ENCODE results near the gene TECTA. TPM values are rescaled to one million over a fixed set of nuclear protein-coding genes. Genes with fewer than 3 reads are reported as not detected.

TECTA gene
- total and polyA plus RNA-seq, 2 of the 8 experiments (the other 6 are each of a cell fraction or from before 2014, with no cell fraction given), result 0.59 to 1.0 TPM

- FAIRE-seq (no peak), DNase-seq (ENCODE audit: low read depth in 1 of 2, low spot score in 2 of 2) (no peak)
- no peaks in the 10 kb centered on the region for H3K79me2 ChIP-seq (ENCODE audit: control insufficient read depth in 1 of 2, insufficient read depth in 2 of 2, low read length in 2 of 2)
- H3K79me1 ChIP-seq (ENCODE audit: low read depth, low read length), result no peaks in the 10 kb centered on the region
- no peaks in the 10 kb centered on the region for H4K20me1 ChIP-seq (replicated peaks in 1 of 2; ENCODE audit: control insufficient read depth in 1 of 2, insufficient read depth in 2 of 2, low read length in 2 of 2)
- H3K27me3 ChIP-seq (replicated peaks in 1 of 4; ENCODE audit: control insufficient read depth in 3 of 4, extremely low read depth in 1 of 4, insufficient read depth in 3 of 4, low read length in 3 of 4), result no peaks in the 10 kb centered on the region
- CTCF ChIA-PET (ENCODE audit: partially characterized antibody), result interaction anchor here (0.7 to 6.7 kb wide), 15 partner anchors 11 to 658 kb away, joined by 3 to 40 read pairs (median 4); partner anchors contain the start of gene TECTA
- H3K14ac ChIP-seq (ENCODE audit: insufficient read length), result no peak overlapping the region
- H3K9me3 ChIP-seq (ENCODE audit: insufficient read depth in 2 of 2, low read depth in 1 of 2, low read length in 1 of 2), result peaks cover 12 to 18% of the 10 kb centered on the region in 2 experiments
- no peak overlapping the region for H3K27ac ChIP-seq (ENCODE audit: low read depth, low read length)
- H3K56ac ChIP-seq (replicated peaks; ENCODE audit: insufficient read length, low read depth, low read length), result no peak overlapping the region
- H3K18ac ChIP-seq (ENCODE audit: extremely low read depth, low read length), result no peak overlapping the region
- H4K91ac ChIP-seq (replicated peaks; ENCODE audit: insufficient read length, low read length), result no peak overlapping the region
- H3K4ac ChIP-seq (replicated peaks; ENCODE audit: insufficient read length, low read depth, low read length), result no peak overlapping the region
- WGBS, 2 experiments (ENCODE audit: extremely low coverage in 1 of 2, insufficient coverage in 1 of 2, insufficient read length in 1 of 2, insufficient replicate concordance in 2 of 2, low coverage in 1 of 2, low lambda C conversion rate in 2 of 2, missing lambda C conversion rate in 1 of 2), result 79% methylated on average over 1 of the region's 1 CpG; no CpG with 5 or more reads in 1 of the 2 experiments
- H3K36me3 ChIP-seq (ENCODE audit: control insufficient read depth in 2 of 4, insufficient read depth in 4 of 4, low read length in 3 of 4), result no peaks in the 10 kb centered on the region
- no peak overlapping the region for H3K23ac ChIP-seq (ENCODE audit: insufficient read length)
- no peak overlapping the region for H4K5ac ChIP-seq (ENCODE audit: insufficient read length, low read depth, low read length)
- TF ChIP-seq RAD21 (IDR thresholded peaks at IDR 0.05 in 1 of 2, conservative IDR thresholded peaks at IDR 0.05 in 1 of 2; ENCODE audit: low read depth in 2 of 2, low read length in 2 of 2) (peak in 1 of 2 experiments; percentile 18; a peak in 1 of 4 replicates), KDM5A (IDR thresholded peaks at IDR 0.05; ENCODE audit: low read length) (no peak), CTCF (IDR thresholded peaks at IDR 0.05; ENCODE audit: control extremely low read depth in 1 of 3, insufficient read depth in 1 of 3, low read depth in 1 of 3, low read length in 3 of 3) (peak in 1 of 3 experiments; percentile 15; a peak in 1 of 4 replicates)
- no peak overlapping the region for H3K4me3 ChIP-seq (ENCODE audit: extremely low read depth in 1 of 4, insufficient read depth in 2 of 4, low read depth in 3 of 4, low read length in 4 of 4)
- H2AFZ ChIP-seq (ENCODE audit: low read length), result no peak overlapping the region
- no peak overlapping the region for H2BK12ac ChIP-seq (ENCODE audit: low read depth, low read length)
- H2BK120ac ChIP-seq (replicated peaks; ENCODE audit: low read depth, low read length), result no peak overlapping the region
- H3K9ac ChIP-seq (replicated peaks in 1 of 4; ENCODE audit: extremely low read depth in 1 of 4, low read depth in 3 of 4, low read length in 3 of 4), result no peak overlapping the region
- H3K23me2 ChIP-seq (ENCODE audit: low read depth, low read length), result no peaks in the 10 kb centered on the region; the same call in 1 of the 2 replicates
- H3K4me2 ChIP-seq (ENCODE audit: insufficient read depth in 1 of 2, low read depth in 2 of 2, low read length in 2 of 2), result no peak overlapping the region
- no peak overlapping the region for H2BK5ac ChIP-seq (ENCODE audit: low read depth, low read length)
- no peak overlapping the region for H4K8ac ChIP-seq (ENCODE audit: extremely low read depth, insufficient read depth, low read length)
- H3K4me1 ChIP-seq (replicated peaks in 1 of 4; ENCODE audit: control insufficient read depth in 3 of 4, insufficient read depth in 4 of 4, low read length in 3 of 4), result no peaks in the 10 kb centered on the region
- no peak overlapping the region for H2AK5ac ChIP-seq (ENCODE audit: low read depth, low read length)
- no peak overlapping the region for H2BK15ac ChIP-seq (ENCODE audit: low read length)
- H2BK20ac ChIP-seq (ENCODE audit: low read length), result no peak overlapping the region
- POLR2A ChIA-PET (ENCODE audit: partially characterized antibody), result interaction anchor here (1.6 kb wide), 1 partner anchor 15 kb away, joined by 3 read pairs; no protein-coding TSS in a partner anchor
These were observed 18.4 kb downstream of the TECTA start for GRCh38 chr11:121119440-121119839.

Data from H1 (cell line).